ENCODE results near the gene TAOK1. TPM values are rescaled to one million over a fixed set of nuclear protein-coding genes. Genes with fewer than 3 reads are reported as not detected.
A peak's percentile ranks its signal among the peaks of the same experiment; 100 is the strongest.

TAOK1 gene
- polyA plus RNA-seq, 4 donors = 41.1 to 50.7 (median 47.2) TPM

GRCh38 chr17:29591737-29592608 is 201.8 kb downstream of the TAOK1 start:
- DNase-seq (ENCODE audit: low read depth in 4 of 4, low spot score in 3 of 4) = peak; percentile 77 to 88 (median 84)

GRCh38 chr17:29592850-29593551 is 202.8 kb downstream of the TAOK1 start, which contains the start of gene ANKRD13B:
TSS of gene ANKRD13B (plus strand) at chr17:29593132. CDS start at chr17:29593622, 490 bp downstream.
- no peak for DNase-seq (ENCODE audit: low read depth in 4 of 4, low spot score in 3 of 4)

GRCh38 chr17:29593591-29594518 is 203.7 kb downstream of the TAOK1 start:
- DNase-seq (ENCODE audit: low read depth in 4 of 4, low spot score in 3 of 4) = no peak

GRCh38 chr17:29594519-29595090 is 204.4 kb downstream of the TAOK1 start:
- DNase-seq (ENCODE audit: low read depth in 4 of 4, low spot score in 3 of 4) = no peak

GRCh38 chr17:29595107-29595942 is 205.2 kb downstream of the TAOK1 start:
- DNase-seq (ENCODE audit: low read depth in 4 of 4, low spot score in 3 of 4) = no peak

GRCh38 chr17:29595943-29596774 is 206.0 kb downstream of the TAOK1 start:
- DNase-seq (ENCODE audit: low read depth in 4 of 4, low spot score in 3 of 4) = no peak

GRCh38 chr17:29596811-29597210 is 206.6 kb downstream of the TAOK1 start:
- no peak for DNase-seq (ENCODE audit: low read depth in 4 of 4, low spot score in 3 of 4)

GRCh38 chr17:29597361-29598172 is 207.4 kb downstream of the TAOK1 start:
- DNase-seq (ENCODE audit: low read depth in 4 of 4, low spot score in 3 of 4) = no peak

Other genes with a start within 250 kb of the TAOK1 start
- gene MYO18A, start 210.0 kb upstream of the TAOK1 start, polyA plus RNA-seq (ENCODE audit: insufficient read length in 4 of 4) = 10 to 100 TPM; 28.7 to 52.8 (median 38.9) TPM
- not detected for gene CRYBA1, start 143.5 kb upstream of the TAOK1 start, polyA plus RNA-seq (ENCODE audit: insufficient read length in 4 of 4)
- 10 to 100 TPM; 35.3 to 46.3 (median 43.1) TPM for gene NUFIP2, start 96.2 kb upstream of the TAOK1 start, polyA plus RNA-seq (ENCODE audit: insufficient read length in 4 of 4)
- 1 to 10 TPM; 6.4 to 8.1 (median 6.8) TPM for gene ABHD15, start 176.7 kb downstream of the TAOK1 start, polyA plus RNA-seq (ENCODE audit: insufficient read length in 4 of 4)
- gene TP53I13, start 178.3 kb downstream of the TAOK1 start, polyA plus RNA-seq (ENCODE audit: insufficient read length in 4 of 4) = 10 to 100 TPM; 27.1 to 48.7 (median 31.7) TPM
- 10 to 100 TPM; 36.9 to 54.5 (median 41.7) TPM for gene GIT1, start 199.3 kb downstream of the TAOK1 start, polyA plus RNA-seq (ENCODE audit: insufficient read length in 4 of 4)
- gene ANKRD13B, start 202.8 kb downstream of the TAOK1 start, polyA plus RNA-seq (ENCODE audit: insufficient read length in 4 of 4) = 10 to 100 TPM in 3 of 4 donors, 1 to 10 TPM in 1; 8.7 to 30.4 (median 14.0) TPM
- 1 to 10 TPM; 2.6 to 4.9 (median 3.3) TPM for gene CORO6, start 232.5 kb downstream of the TAOK1 start, polyA plus RNA-seq (ENCODE audit: insufficient read length in 4 of 4)

Data from left renal pelvis (tissue), 4 donors.